ENCODE measurements around the gene FMO4.
"Not testable (repeated sequence)": the region's sequence is repeated elsewhere in the genome, so short reads cannot be mapped to it uniquely, and the experiment has no call there.

FMO4 gene

GRCh38 chr1:171366816-171367215 is 52.8 kb downstream of the FMO4 start:
- H3K36me3 ChIP-seq = no peaks in the 10 kb centered on the region
- no peak for TF ChIP-seq Cebpa-rat (IDR thresholded peaks at IDR 0.05)

GRCh38 chr1:171367436-171367835 is 53.5 kb downstream of the FMO4 start:
- Histone ChIP-seq H3K4me2 (no peak overlapping the region), H3K9me3 (replicated peaks in 1 of 11) (peaks cover 0 to 21% (median 0%) of the 10 kb centered on the region in 11 experiments; a peak in 7 of 22 replicates), H3K4me1 (peaks cover 0 to 19% (median 9%) of the 10 kb centered on the region in 10 experiments; a peak in 17 of 20 replicates), H3K27ac (no peak overlapping the region), H3K36me3 (no peaks in the 10 kb centered on the region), H4K20me1 (no peaks in the 10 kb centered on the region), H3K27me3 (no peaks in the 10 kb centered on the region), H3K9ac (no peak overlapping the region), H3K4me3 (no peak overlapping the region)
- TF ChIP-seq Cebpa-rat (IDR thresholded peaks at IDR 0.05) = no peak

More at GRCh38 chr1:171366816-171367215, 52.8 kb downstream of the FMO4 start:
- H3K27me3 ChIP-seq = no peaks in the 10 kb centered on the region
- no peak overlapping the region for H3K9ac ChIP-seq
- H4K20me1 ChIP-seq = no peaks in the 10 kb centered on the region
- H3K4me2 ChIP-seq = peak overlapping the region in 3 of 11 experiments; percentile 32 to 42 (median 41); a peak in 4 of 22 replicates
- peaks cover 0 to 19% (median 7%) of the 10 kb centered on the region in 10 experiments; a peak in 17 of 20 replicates for H3K4me1 ChIP-seq
- H3K4me3 ChIP-seq = no peak overlapping the region
- peaks cover 0 to 21% (median 0%) of the 10 kb centered on the region in 11 experiments; a peak in 7 of 22 replicates for H3K9me3 ChIP-seq (replicated peaks in 1 of 11)
- H3K27ac ChIP-seq = no peak overlapping the region

- H3K4me3 ChIP-seq = no peak overlapping the region
- peaks cover 0 to 9% (median 6%) of the 10 kb centered on the region in 10 experiments; a peak in 10 of 20 replicates for H3K4me1 ChIP-seq
- H3K36me3 ChIP-seq = no peaks in the 10 kb centered on the region
- 0 out of 22 replicates have a peak, but pooled peaks cover 0 to 8% (median 0%) of the 10 kb centered on the region in 11 experiments for H3K9me3 ChIP-seq (replicated peaks in 1 of 11)
- H3K9ac ChIP-seq = no peak overlapping the region
- TF ChIP-seq Cebpa-rat (IDR thresholded peaks at IDR 0.05) = no peak
- H3K27me3 ChIP-seq = no peaks in the 10 kb centered on the region
- peak overlapping the region in 1 of 11 experiments; percentile 20; a peak in 1 of 22 replicates for H3K4me2 ChIP-seq
- no peaks in the 10 kb centered on the region for H4K20me1 ChIP-seq
- H3K27ac ChIP-seq = no peak overlapping the region
Measured at GRCh38 chr1:171372418-171373084, 58.6 kb downstream of the FMO4 start.

- H3K36me3 ChIP-seq; H3K4me3 ChIP-seq; H3K9me3 ChIP-seq (replicated peaks in 1 of 11); H3K4me2 ChIP-seq; H3K27ac ChIP-seq; H3K9ac ChIP-seq; H3K27me3 ChIP-seq; H3K4me1 ChIP-seq; H4K20me1 ChIP-seq: not testable (repeated sequence)
Measured at GRCh38 chr1:171373357-171374122, 59.6 kb downstream of the FMO4 start.

GRCh38 chr1:171379846-171380245 is 65.9 kb downstream of the FMO4 start:
- Histone ChIP-seq H3K36me3 (no peaks in the 10 kb centered on the region), H3K27me3 (no peaks in the 10 kb centered on the region), H4K20me1 (no peaks in the 10 kb centered on the region), H3K4me3 (no peak overlapping the region), H3K27ac (no peak overlapping the region), H3K4me1 (no peaks in the 10 kb centered on the region), H3K4me2 (no peak overlapping the region), H3K9ac (no peak overlapping the region), H3K9me3 (replicated peaks in 1 of 11) (peaks cover 18 to 28% (median 26%) of the 10 kb centered on the region in 11 experiments; a peak in 21 of 22 replicates)
- TF ChIP-seq Cebpa-rat (IDR thresholded peaks at IDR 0.05) = no peak

GRCh38 chr1:171381866-171382210 is 67.9 kb downstream of the FMO4 start:
- no peak overlapping the region for H3K4me2 ChIP-seq
- TF ChIP-seq Cebpa-rat (IDR thresholded peaks at IDR 0.05) = no peak
- no peaks in the 10 kb centered on the region for H3K27me3 ChIP-seq
- H4K20me1 ChIP-seq = no peaks in the 10 kb centered on the region
- H3K4me3 ChIP-seq = no peak overlapping the region
- H3K9ac ChIP-seq = no peak overlapping the region
- H3K9me3 ChIP-seq (replicated peaks in 1 of 11) = peaks cover 18 to 28% (median 26%) of the 10 kb centered on the region in 11 experiments; a peak in 21 of 22 replicates
- H3K4me1 ChIP-seq = no peaks in the 10 kb centered on the region
- no peaks in the 10 kb centered on the region for H3K36me3 ChIP-seq
- no peak overlapping the region for H3K27ac ChIP-seq

GRCh38 chr1:171384496-171384895 is 70.5 kb downstream of the FMO4 start:
- H3K9me3 ChIP-seq (replicated peaks in 1 of 11) = peaks cover 18 to 28% (median 25%) of the 10 kb centered on the region in 11 experiments; a peak in 21 of 22 replicates
- H3K4me2 ChIP-seq = no peak overlapping the region
- no peak for TF ChIP-seq Cebpa-rat (IDR thresholded peaks at IDR 0.05)

GRCh38 chr1:171389171-171389570 is 75.2 kb downstream of the FMO4 start:
- H3K4me1 ChIP-seq = no peaks in the 10 kb centered on the region
- no peak overlapping the region for H3K27ac ChIP-seq
- H3K9ac ChIP-seq = no peak overlapping the region
- H4K20me1 ChIP-seq = no peaks in the 10 kb centered on the region
- TF ChIP-seq Cebpa-rat (IDR thresholded peaks at IDR 0.05) = no peak
- H3K36me3 ChIP-seq = no peaks in the 10 kb centered on the region
- no peaks in the 10 kb centered on the region for H3K27me3 ChIP-seq
- peaks cover 0 to 8% (median 0%) of the 10 kb centered on the region in 11 experiments; a peak in 1 of 22 replicates for H3K9me3 ChIP-seq (replicated peaks in 1 of 11)
- no peak overlapping the region for H3K4me3 ChIP-seq
- no peak overlapping the region for H3K4me2 ChIP-seq

More at GRCh38 chr1:171384496-171384895, 70.5 kb downstream of the FMO4 start:
- no peak overlapping the region for H3K27ac ChIP-seq
- H3K27me3 ChIP-seq = no peaks in the 10 kb centered on the region
- no peak overlapping the region for H3K4me3 ChIP-seq
- H4K20me1 ChIP-seq = no peaks in the 10 kb centered on the region
- no peak overlapping the region for H3K9ac ChIP-seq
- no peaks in the 10 kb centered on the region for H3K36me3 ChIP-seq
- H3K4me1 ChIP-seq = no peaks in the 10 kb centered on the region

- H3K9ac ChIP-seq; H3K4me2 ChIP-seq; H3K27me3 ChIP-seq; H3K4me1 ChIP-seq; H3K36me3 ChIP-seq; H3K27ac ChIP-seq; H4K20me1 ChIP-seq; H3K4me3 ChIP-seq; H3K9me3 ChIP-seq (replicated peaks in 1 of 11): not testable (repeated sequence)
Measured at GRCh38 chr1:171390740-171391139, 76.8 kb downstream of the FMO4 start.
